ENCODE data around the gene BEST1.
"Not testable (repeated sequence)": the region's sequence is repeated elsewhere in the genome, so short reads cannot be mapped to it uniquely, and the experiment has no call there.

BEST1 gene

GRCh38 chr11:61964666-61965271 lies 14.6 kb downstream of the BEST1 start:
- not testable (repeated sequence) for DNase-seq

- DNase-seq: peak; percentile 43
These were observed 16.6 kb downstream of the BEST1 start for GRCh38 chr11:61966734-61967115.

GRCh38 chr11:61967116-61967923 lies 17.2 kb downstream of the BEST1 start, which contains the start of gene FTH1:
Gene FTH1 (minus strand): TSS chr11:61967634. CDS start chr11:61967425, 209 bp downstream.
- DNase-seq: peak; percentile 98

- DNase-seq: peak; percentile 80
These were observed 18.0 kb downstream of the BEST1 start for GRCh38 chr11:61967924-61968757.

DNA sequence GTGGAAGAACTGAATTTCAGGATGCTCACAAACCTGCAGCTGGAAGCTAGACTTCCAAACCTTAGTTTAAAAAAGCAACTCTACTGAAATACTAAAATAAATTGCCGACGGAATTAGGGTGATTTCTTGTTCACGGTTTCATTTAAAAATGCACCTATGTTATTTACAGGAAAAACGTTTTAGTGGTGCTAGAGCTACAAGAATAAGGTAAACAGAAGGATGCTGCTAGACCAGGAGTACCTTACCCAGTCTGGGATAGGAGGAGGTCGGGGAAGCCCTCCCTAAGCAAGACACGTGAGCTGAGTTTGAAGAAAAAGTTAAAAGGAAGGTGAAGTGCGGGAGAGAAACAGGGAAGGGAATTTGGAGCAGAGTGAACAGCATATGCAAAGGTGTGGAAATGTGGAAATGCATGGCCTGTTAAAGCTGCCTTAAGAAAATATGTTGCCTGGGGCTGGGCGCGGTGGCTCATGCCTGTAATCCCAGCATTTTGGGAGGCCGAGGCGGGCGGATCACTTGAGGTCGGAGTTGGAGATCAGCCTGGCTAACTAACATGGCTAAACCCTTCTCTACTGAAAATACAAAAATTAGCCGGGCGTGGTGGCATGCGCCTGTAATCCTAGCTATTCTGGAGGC lies 18.7 kb downstream of the BEST1 start:
- no peak for DNase-seq

DNA sequence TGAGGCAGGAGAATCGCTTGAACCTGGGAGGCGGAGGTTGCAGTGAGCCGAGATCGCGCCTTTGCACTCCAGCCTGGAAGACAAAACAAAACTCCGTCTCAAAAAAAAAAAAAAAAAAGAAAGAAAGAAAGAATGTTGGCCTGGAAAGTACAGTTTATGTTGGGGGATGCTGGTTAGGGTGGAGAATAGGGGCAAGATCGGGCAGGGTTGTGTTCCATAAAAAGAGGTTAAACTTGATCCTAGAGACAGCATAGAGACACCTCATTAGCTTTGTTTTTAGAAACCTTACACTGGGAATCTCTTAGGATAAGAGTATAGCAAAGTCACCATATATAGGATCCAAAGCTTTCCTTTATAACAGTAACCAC lies 19.2 kb downstream of the BEST1 start:
- DNase-seq: no peak

GRCh38 chr11:61969838-61970662 lies 19.9 kb downstream of the BEST1 start:
- no peak for DNase-seq

GRCh38 chr11:61971248-61972111 lies 21.3 kb downstream of the BEST1 start:
- peak; percentile 100 for DNase-seq

DNA sequence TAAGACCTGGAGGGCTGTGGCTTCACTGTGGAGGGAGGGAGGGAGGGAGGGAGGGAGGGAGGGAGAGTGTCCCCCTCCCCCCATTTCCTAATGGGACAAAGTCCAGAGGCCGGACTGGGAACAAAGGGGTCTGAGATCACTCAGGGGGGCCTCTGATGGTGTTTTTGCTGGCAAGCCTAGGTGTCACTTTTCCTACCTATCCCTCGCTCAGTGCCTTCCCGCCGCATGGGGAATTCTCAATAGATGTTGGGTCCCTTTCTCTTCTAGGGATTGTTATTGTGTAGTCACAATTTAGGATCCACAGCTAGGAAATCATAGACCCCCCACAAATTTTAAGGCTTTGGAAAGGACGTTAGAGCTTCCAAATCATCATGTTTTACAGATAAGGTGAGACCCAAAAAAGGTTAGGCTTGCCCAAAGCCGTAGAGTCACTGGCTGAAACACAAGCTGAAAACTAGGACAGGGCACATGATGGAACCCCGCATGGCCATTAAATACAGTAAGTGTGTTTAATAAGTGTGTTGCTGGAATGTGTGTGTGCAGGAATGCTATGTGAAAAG lies 22.0 kb downstream of the BEST1 start:
- DNase-seq: no peak

GRCh38 chr11:61972672-61973475 lies 22.7 kb downstream of the BEST1 start:
- no peak for DNase-seq

DNA sequence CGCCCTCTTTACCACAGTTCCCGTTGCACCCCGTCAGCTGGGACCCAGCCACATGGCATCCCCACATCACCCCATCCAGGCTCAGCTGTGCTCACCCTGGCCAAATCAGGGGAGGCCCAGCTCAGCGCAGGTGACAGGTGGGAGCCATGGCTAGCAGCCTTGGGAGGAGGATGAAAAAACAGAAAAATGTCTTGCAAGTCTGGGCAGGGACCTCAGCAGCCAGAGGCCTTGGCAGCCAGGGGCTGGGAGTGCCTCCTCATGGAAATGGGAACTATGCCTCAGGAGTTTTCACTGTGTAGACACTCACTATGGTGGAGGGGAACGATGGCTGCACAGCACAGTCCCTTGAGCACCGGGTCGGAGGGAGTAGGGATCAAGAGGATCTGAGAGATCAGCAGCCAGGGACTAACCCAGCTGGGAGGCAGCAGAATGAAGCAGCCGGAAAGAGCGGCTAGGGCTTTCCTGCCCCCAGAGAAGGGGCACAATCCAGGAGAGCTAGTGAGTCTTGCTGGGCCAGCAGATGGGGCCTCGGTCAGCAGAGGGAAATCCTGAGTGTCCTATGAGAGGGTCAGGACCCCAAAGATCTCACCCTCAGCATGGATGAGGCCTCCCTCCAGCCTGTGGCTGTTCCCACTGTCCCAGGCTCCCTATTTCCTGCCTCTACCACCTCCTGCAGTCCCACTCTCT lies 23.5 kb downstream of the BEST1 start:
- DNase-seq: no peak

GRCh38 chr11:61974766-61975631 lies 24.8 kb downstream of the BEST1 start:
- DNase-seq: no peak

DNA sequence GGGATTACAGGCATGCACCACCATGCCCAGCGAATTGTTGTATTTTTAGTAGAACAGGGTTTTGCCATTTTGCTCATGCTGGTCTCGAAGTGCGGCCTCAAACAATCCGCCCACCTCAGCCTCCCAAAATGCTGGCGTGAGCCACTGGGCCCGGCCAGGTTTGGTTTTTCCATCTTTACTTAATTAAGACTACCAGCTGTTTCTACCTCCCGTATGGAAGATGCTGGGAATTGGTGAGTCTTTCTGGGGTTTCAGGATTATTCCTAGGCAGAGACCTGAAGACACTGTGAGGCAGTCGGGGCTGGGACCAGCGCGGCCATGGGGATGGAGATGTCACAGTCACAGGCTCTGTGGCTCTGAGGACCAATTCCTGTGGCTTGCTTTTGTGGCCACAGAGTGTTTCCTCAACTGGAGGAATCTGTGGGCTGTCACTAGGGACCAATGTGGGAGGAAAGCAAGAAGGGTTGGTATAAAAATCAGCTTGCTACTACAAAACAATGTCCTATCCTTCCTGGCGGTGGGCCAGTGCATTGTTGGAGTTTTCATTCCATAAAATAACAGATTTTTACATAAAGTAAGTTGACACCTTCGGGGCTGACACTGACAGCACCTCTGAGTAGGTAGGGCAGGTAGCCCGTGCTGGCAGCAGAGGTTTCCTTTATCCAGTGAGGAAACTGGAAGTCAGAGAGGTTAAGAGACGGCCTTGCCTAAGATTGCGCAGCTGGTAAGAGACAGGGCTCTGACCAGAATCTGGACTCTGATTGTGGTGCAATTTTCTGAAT lies 25.7 kb downstream of the BEST1 start:
- no peak for DNase-seq

DNA sequence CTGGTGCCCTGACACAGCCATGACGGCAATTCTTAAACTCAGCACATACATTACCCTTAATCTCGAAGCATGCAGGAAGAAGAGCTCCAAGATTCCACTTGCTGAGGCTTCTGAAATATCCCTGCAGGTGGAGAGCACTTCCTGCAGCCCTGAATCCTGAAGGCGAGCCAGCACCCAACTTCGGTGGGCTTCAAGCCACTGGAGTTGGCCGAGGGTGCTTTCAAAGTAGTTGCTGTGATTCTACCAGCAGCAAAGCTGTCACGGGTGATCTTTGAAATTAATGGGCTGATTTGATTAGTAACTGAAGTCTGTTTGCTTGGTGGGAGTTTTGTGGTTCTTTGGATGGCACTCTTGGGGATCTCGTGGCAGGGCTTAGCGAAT lies 26.3 kb downstream of the BEST1 start:
- no peak for DNase-seq

- DNase-seq: no peak
These were observed 26.8 kb downstream of the BEST1 start for GRCh38 chr11:61976813-61977475.

- no peak for DNase-seq
These were observed 28.8 kb downstream of the BEST1 start for GRCh38 chr11:61978703-61979661.

Data from RPMI8226 (cell line).